H1 (cell line): ENCODE data around the gene MAGI2. TPM values are rescaled to one million over a fixed set of nuclear protein-coding genes. Genes with fewer than 3 reads are reported as not detected.

Source experiments
- CTCF ChIA-PET: fragments of 300-600 bp; sonication (Branson Sonifier 250); formaldehyde crosslinking; loops from one replicate; lab custom pipeline; 2021; ENCODE audit not compliant: partially characterized antibody; lab: Charles Lee
- POLR2A ChIA-PET: fragments of 300-600 bp; sonication (Branson Sonifier 250); formaldehyde crosslinking; loops from one replicate; lab custom pipeline; 2021; ENCODE audit warnings: inconsistent platforms; ENCODE audit not compliant: partially characterized antibody; lab: Charles Lee
- DNase-seq, 2 experiments: peaks; one replicate each; pipeline versions ENCODE4 v3.0.0 to v3.0.0-alpha.2; 2010 to 2022; ENCODE audit warnings: low spot score in 2 of 2, low read depth in 1 of 2, mixed read lengths in 1 of 2
- FAIRE-seq: peaks from 2 replicates; lab custom pipeline; 2011; peaks lifted over from hg19 to GRCh38; lab: Jason Lieb, UNC
- H2AFZ ChIP-seq: 2 replicates; pipeline ENCODE4 v1.8.1; 2012; ENCODE audit warnings: low read length, inconsistent platforms
- H2AK5ac ChIP-seq: 2 replicates; pipeline ENCODE4 v1.6.1; 2013; ENCODE audit warnings: low read depth, low read length
- H2BK120ac ChIP-seq: replicated peaks from 2 replicates; pipeline ENCODE3; 2013; ENCODE audit warnings: low read depth, low read length, inconsistent platforms
- H2BK12ac ChIP-seq: 2 replicates; pipeline ENCODE4 v1.6.1; 2013; ENCODE audit warnings: low read depth, low read length
- H2BK15ac ChIP-seq: 2 replicates; pipeline ENCODE4 v1.6.1; 2013; ENCODE audit warnings: low read length
- H2BK20ac ChIP-seq: 2 replicates; pipeline ENCODE4 v1.6.1; 2013; ENCODE audit warnings: low read length
- H2BK5ac ChIP-seq: 2 replicates; pipeline ENCODE4 v1.6.1; 2013; ENCODE audit warnings: low read depth, low read length
- H3K14ac ChIP-seq: 2 replicates; pipeline ENCODE4 v1.6.1; 2013; ENCODE audit warnings: inconsistent platforms; ENCODE audit not compliant: insufficient read length
- H3K18ac ChIP-seq: 2 replicates; pipeline ENCODE4 v1.6.1; 2013; ENCODE audit warnings: low read length; ENCODE audit errors: extremely low read depth
- H3K23ac ChIP-seq: 2 replicates; pipeline ENCODE4 v1.6.1; 2013; ENCODE audit warnings: inconsistent platforms; ENCODE audit not compliant: insufficient read length
- H3K23me2 ChIP-seq: 2 replicates; pipeline ENCODE4 v1.6.1; 2013; ENCODE audit warnings: low read depth, low read length
- H3K27ac ChIP-seq: 2 replicates; pipeline ENCODE4 v1.6.1; 2011; ENCODE audit warnings: low read depth, low read length, inconsistent platforms
- H3K27me3 ChIP-seq, 4 experiments: replicated peaks in 1 of 4; 1 replicate in 1 of 4; 2 replicates in 3 of 4; pipeline versions ENCODE4 v1.6.1 to v1.8.1; 2011 to 2013; ENCODE audit warnings: low read length in 3 of 4, mild to moderate bottlenecking in 3 of 4, inconsistent platforms in 2 of 4, mixed read lengths in 2 of 4, moderate library complexity in 1 of 4; ENCODE audit not compliant: control insufficient read depth in 3 of 4, insufficient read depth in 3 of 4; ENCODE audit errors: extremely low read depth in 1 of 4
- H3K36me3 ChIP-seq, 4 experiments: 2 replicates each; pipeline versions ENCODE4 v1.6.1 to v1.8.1; 2011 to 2013; ENCODE audit warnings: mild to moderate bottlenecking in 4 of 4, low read length in 3 of 4, moderate library complexity in 2 of 4, control low read depth in 1 of 4, inconsistent platforms in 1 of 4; ENCODE audit not compliant: insufficient read depth in 4 of 4, control insufficient read depth in 2 of 4
- H3K4ac ChIP-seq: replicated peaks from 2 replicates; pipeline ENCODE3; 2013; ENCODE audit warnings: low read length, low read depth, mixed read lengths, inconsistent platforms; ENCODE audit not compliant: insufficient read length
- H3K4me1 ChIP-seq, 4 experiments: replicated peaks in 1 of 4; 1 replicate in 1 of 4; 2 replicates in 3 of 4; pipeline versions ENCODE4 v1.6.1 to v1.8.1; 2011 to 2013; ENCODE audit warnings: low read length in 3 of 4, inconsistent platforms in 2 of 4, mixed read lengths in 1 of 4; ENCODE audit not compliant: insufficient read depth in 4 of 4, control insufficient read depth in 3 of 4
- H3K4me2 ChIP-seq, 2 experiments: 2 replicates each; pipeline versions ENCODE4 v1.6.1 to v1.8.1; 2011 to 2013; ENCODE audit warnings: low read depth in 2 of 2, low read length in 2 of 2, control low read depth in 1 of 2, inconsistent platforms in 1 of 2, mild to moderate bottlenecking in 1 of 2; ENCODE audit not compliant: insufficient read depth in 1 of 2
- H3K4me3 ChIP-seq, 4 experiments: fragments of 200-600, 300-600 bp in 1 of 4; sonication (generic), shearing (Covaris generic), sonication (Bioruptor Twin) in 1 of 4; 2 replicates each; pipeline versions ENCODE4 v1.5.1 to v1.8.1; 2011 to 2016; ENCODE audit warnings: low read length in 4 of 4, low read depth in 3 of 4, control low read depth in 2 of 4, inconsistent platforms in 2 of 4, mild to moderate bottlenecking in 2 of 4, mixed read lengths in 1 of 4, moderate library complexity in 1 of 4; ENCODE audit not compliant: insufficient read depth in 2 of 4; ENCODE audit errors: extremely low read depth in 1 of 4
- H3K56ac ChIP-seq: replicated peaks from 2 replicates; pipeline ENCODE3; 2013; ENCODE audit warnings: low read depth, mild to moderate bottlenecking, mixed read lengths, low read length, inconsistent platforms; ENCODE audit not compliant: insufficient read length
- H3K79me1 ChIP-seq: 2 replicates; pipeline ENCODE4 v1.6.1; 2013; ENCODE audit warnings: low read depth, low read length, control low read depth
- H3K79me2 ChIP-seq, 2 experiments: 2 replicates each; pipeline versions ENCODE4 v1.6.1 to v1.8.1; 2012 to 2013; ENCODE audit warnings: low read length in 2 of 2, mild to moderate bottlenecking in 2 of 2, inconsistent platforms in 1 of 2; ENCODE audit not compliant: insufficient read depth in 2 of 2, control insufficient read depth in 1 of 2
- H3K9ac ChIP-seq, 4 experiments: replicated peaks in 1 of 4; 1 replicate in 1 of 4; 2 replicates in 3 of 4; pipeline versions ENCODE4 v1.6.1 to v1.8.1; 2011 to 2013; ENCODE audit warnings: low read depth in 3 of 4, low read length in 3 of 4, control low read depth in 2 of 4, mild to moderate bottlenecking in 2 of 4, moderate library complexity in 2 of 4, inconsistent platforms in 1 of 4; ENCODE audit errors: extremely low read depth in 1 of 4
- H3K9me3 ChIP-seq, 2 experiments: 2 replicates each; pipeline versions ENCODE4 v1.6.1 to v1.8.1; 2012 to 2013; ENCODE audit warnings: mild to moderate bottlenecking in 2 of 2, moderate library complexity in 2 of 2, control low read depth in 1 of 2, inconsistent platforms in 1 of 2, low read depth in 1 of 2, low read length in 1 of 2, mixed read lengths in 1 of 2; ENCODE audit not compliant: insufficient read depth in 2 of 2
- H4K20me1 ChIP-seq, 2 experiments: replicated peaks in 1 of 2; 2 replicates each; pipeline versions ENCODE3 to v1.8.1; 2011 to 2013; ENCODE audit warnings: inconsistent platforms in 2 of 2, low read length in 2 of 2, mild to moderate bottlenecking in 1 of 2; ENCODE audit not compliant: insufficient read depth in 2 of 2, control insufficient read depth in 1 of 2
- H4K5ac ChIP-seq: 2 replicates; pipeline ENCODE4 v1.6.1; 2013; ENCODE audit warnings: low read length, low read depth, mixed read lengths, inconsistent platforms; ENCODE audit not compliant: insufficient read length
- H4K8ac ChIP-seq: 2 replicates; pipeline ENCODE4 v1.8.0; 2013; ENCODE audit warnings: mild to moderate bottlenecking, moderate library complexity, low read length, inconsistent platforms; ENCODE audit not compliant: insufficient read depth; ENCODE audit errors: extremely low read depth
- H4K91ac ChIP-seq: replicated peaks from 2 replicates; pipeline ENCODE3; 2013; ENCODE audit warnings: low read length, mixed read lengths, inconsistent platforms; ENCODE audit not compliant: insufficient read length
- CTCF ChIP-seq, 3 experiments: IDR thresholded peaks; 1 replicate in 2 of 3; 2 replicates in 1 of 3; pipeline versions ENCODE4 v1.5.1 to v1.6.1; 2011; ENCODE audit warnings: low read length in 3 of 3, mild to moderate bottlenecking in 3 of 3, inconsistent platforms in 2 of 3, low read depth in 1 of 3, moderate library complexity in 1 of 3; ENCODE audit not compliant: insufficient read depth in 1 of 3; ENCODE audit errors: control extremely low read depth in 1 of 3
- GABPA ChIP-seq: IDR thresholded peaks from 2 replicates; pipeline ENCODE4 v1.6.1; 2011; ENCODE audit warnings: mild to moderate bottlenecking, low read length, moderate library complexity, borderline replicate concordance; ENCODE audit not compliant: insufficient read depth
- POLR2A ChIP-seq, 2 experiments: IDR thresholded peaks; 1 replicate in 1 of 2; 2 replicates in 1 of 2; pipeline ENCODE4 v1.6.1; 2011; ENCODE audit warnings: low read depth in 2 of 2, low read length in 2 of 2, mild to moderate bottlenecking in 2 of 2; ENCODE audit errors: control extremely low read depth in 1 of 2
- POLR2AphosphoS5 ChIP-seq: IDR thresholded peaks from 2 replicates; pipeline ENCODE4 v1.6.1; 2011; ENCODE audit warnings: low read depth, low read length
- RAD21 ChIP-seq, 2 experiments: IDR thresholded peaks in 1 of 2; conservative IDR thresholded peaks in 1 of 2; 2 replicates each; pipeline ENCODE4 v1.6.1; 2011; ENCODE audit warnings: low read depth in 2 of 2, low read length in 2 of 2, improper control_type of control experiment in 1 of 2, inconsistent platforms in 1 of 2, mild to moderate bottlenecking in 1 of 2, moderate library complexity in 1 of 2
- SIRT6 ChIP-seq: IDR thresholded peaks from one replicate; pipeline ENCODE4 v1.7.1; 2012; ENCODE audit warnings: low read length, inconsistent platforms
- TCF12 ChIP-seq: IDR thresholded peaks from 2 replicates; pipeline ENCODE4 v1.6.1; 2011; ENCODE audit warnings: low read depth, mild to moderate bottlenecking, low read length
- WGBS, 2 experiments: shearing (Covaris generic) in 1 of 2; methylation state at CpG; one replicate each; pipeline versions ENCODE4 v1.1.6 to v1.1.7; 2013 to 2015; ENCODE audit warnings: low lambda C conversion rate in 2 of 2, mixed read lengths in 2 of 2, inconsistent platforms in 1 of 2, low coverage in 1 of 2, missing lambda C conversion rate in 1 of 2; ENCODE audit not compliant: insufficient replicate concordance in 2 of 2, insufficient coverage in 1 of 2, insufficient read length in 1 of 2; ENCODE audit errors: extremely low coverage in 1 of 2, missing lambda C conversion rate in 1 of 2; 5-methylcytosine and 5-hydroxymethylcytosine counted together
- polyA plus RNA-seq, 7 experiments: library from polyadenylated mRNA; depleted of rRNA in 3 of 7; stranded (reverse) in 5 of 7; unstranded in 2 of 7; fragments of >200 nt in 5 of 7; fragments of 200-250 nt in 2 of 7; gene quantifications; 1 replicate in 5 of 7; 2 replicates in 1 of 7; 4 replicates in 1 of 7; pipeline versions ENCODE4 v1.2.1 to v1.2.3, GENCODE V29; 2011 to 2013; ENCODE audit warnings: missing spikeins in 2 of 7, mixed read lengths in 2 of 7
- total RNA-seq: library from RNA; stranded (reverse); fragmentation: NEBNext Ultra II Directional; extraction: Animal tissue kit (Norgen Biotek cat#: 25700); gene quantifications from 2 replicates; pipeline ENCODE4 v1.2.1, GENCODE V29; 2021

Gene MAGI2
- total and polyA plus RNA-seq, 2 of the 8 experiments (the other 6 are each of a cell fraction or from before 2014, with no cell fraction given): 6.0 to 27.3 TPM

- WGBS, 2 experiments: 20% methylated on average over 9 of the region's 25 CpGs; no CpG with 5 or more reads in 1 of the 2 experiments
- POLR2A ChIA-PET: interaction anchor here (0.6 to 2.6 kb wide), 5 partner anchors 17 to 471 kb away, joined by 3 to 8 read pairs (median 4); no protein-coding TSS in a partner anchor
- H3K56ac ChIP-seq: no peak overlapping the region
- H3K79me2 ChIP-seq: no peaks in the 10 kb centered on the region
- no peak overlapping the region for H3K9ac ChIP-seq
- H4K20me1 ChIP-seq: no peaks in the 10 kb centered on the region
- H2AK5ac ChIP-seq: no peak overlapping the region
- no peak overlapping the region for H3K18ac ChIP-seq
- peaks cover 2 to 10% (median 4%) of the 10 kb centered on the region in 4 experiments; a peak in 5 of 7 replicates for H3K27me3 ChIP-seq
- H2BK20ac ChIP-seq: no peak overlapping the region
- no peak overlapping the region for H3K14ac ChIP-seq
- peak overlapping the region in 2 of 4 experiments; percentile 51 to 74; a peak in 4 of 8 replicates for H3K4me3 ChIP-seq
- no peak overlapping the region for H3K23ac ChIP-seq
- H3K36me3 ChIP-seq: no peaks in the 10 kb centered on the region
- no peak overlapping the region for H2BK5ac ChIP-seq
- no peak overlapping the region; the same call in 1 of the 2 replicates for H4K8ac ChIP-seq
- H3K79me1 ChIP-seq: no peaks in the 10 kb centered on the region; the same call in 1 of the 2 replicates
- H3K4me2 ChIP-seq: peak overlapping the region; percentile 58 to 85
- H2BK15ac ChIP-seq: no peak overlapping the region
- H2BK120ac ChIP-seq: no peak overlapping the region
- H3K27ac ChIP-seq: no peak overlapping the region
- DNase-seq (peak in 1 of 2 experiments; percentile 54), FAIRE-seq (peak; percentile 88)
- no peaks in the 10 kb centered on the region for H3K9me3 ChIP-seq
- CTCF ChIA-PET: interaction anchor here (0.6 to 5.9 kb wide), 46 partner anchors 9 to 1485 kb away, joined by 3 to 73 read pairs (median 4); no protein-coding TSS in a partner anchor
- H4K91ac ChIP-seq: no peak overlapping the region
- peaks cover 0 to 11% (median 3%) of the 10 kb centered on the region in 4 experiments; a peak in 4 of 7 replicates for H3K4me1 ChIP-seq
- peaks cover 7% of the 10 kb centered on the region; the same call in 1 of the 2 replicates for H3K23me2 ChIP-seq
- H4K5ac ChIP-seq: no peak overlapping the region
- H2BK12ac ChIP-seq: no peak overlapping the region
- H2AFZ ChIP-seq: no peak overlapping the region
- TF ChIP-seq GABPA (no peak), POLR2AphosphoS5 (no peak), POLR2A (IDR thresholded peaks at IDR 0.05; ENCODE audit: control extremely low read depth in 1 of 2, low read depth in 2 of 2, low read length in 2 of 2) (no peak), TCF12 (no peak), RAD21 (IDR thresholded peaks at IDR 0.05 in 1 of 2, conservative IDR thresholded peaks at IDR 0.05 in 1 of 2; ENCODE audit: low read depth in 2 of 2, low read length in 2 of 2) (peak; percentile 80 to 82), SIRT6 (no peak), CTCF (IDR thresholded peaks at IDR 0.05; ENCODE audit: control extremely low read depth in 1 of 3, insufficient read depth in 1 of 3, low read depth in 1 of 3, low read length in 3 of 3) (peak in 2 of 3 experiments; percentile 62 to 67; a peak in 3 of 4 replicates)
- TF ChIP-seq, all 59 proteins: peak for 2
- H3K4ac ChIP-seq: no peak overlapping the region
Observed at GRCh38 chr7:78020136-78020873, 1433.2 kb downstream of the MAGI2 start.
